ENCODE measurements around the gene PHF13.
"Not testable (repeated sequence)": the region's sequence is repeated elsewhere in the genome, so short reads cannot be mapped to it uniquely, and the experiment has no call there.

PHF13 gene

GRCh38 chr1:6634371-6635052 is 21.0 kb downstream of the PHF13 start:
- Histone ChIP-seq H3K4me1 (ENCODE audit: control insufficient read depth, insufficient read depth, low read length) (no peaks in the 10 kb centered on the region), H3K9me3 (ENCODE audit: control insufficient read depth, insufficient read depth, low read length) (no peaks in the 10 kb centered on the region), H3K27me3 (ENCODE audit: control insufficient read depth, insufficient read depth, low read length) (no peaks in the 10 kb centered on the region), H3K27ac (ENCODE audit: low read length) (no peak overlapping the region), H3K36me3 (ENCODE audit: control insufficient read depth, insufficient read depth, low read length) (peaks cover 35% of the 10 kb centered on the region), H3K4me3 (ENCODE audit: low read length) (no peak overlapping the region)
- no CpG with 5 or more reads among the region's 29 CpGs for WGBS (ENCODE audit: insufficient coverage, insufficient read length)
- no peak for DNase-seq (ENCODE audit: low read depth, low spot score)

- H3K4me1 ChIP-seq (ENCODE audit: control insufficient read depth, insufficient read depth, low read length) = no peaks in the 10 kb centered on the region
- no peaks in the 10 kb centered on the region for H3K27me3 ChIP-seq (ENCODE audit: control insufficient read depth, insufficient read depth, low read length)
- DNase-seq (ENCODE audit: low read depth, low spot score) = no peak
- no peak overlapping the region for H3K27ac ChIP-seq (ENCODE audit: low read length)
- no CpG with 5 or more reads among the region's 20 CpGs for WGBS (ENCODE audit: insufficient coverage, insufficient read length)
- peaks cover 40% of the 10 kb centered on the region for H3K36me3 ChIP-seq (ENCODE audit: control insufficient read depth, insufficient read depth, low read length)
- H3K9me3 ChIP-seq (ENCODE audit: control insufficient read depth, insufficient read depth, low read length) = no peaks in the 10 kb centered on the region
- H3K4me3 ChIP-seq (ENCODE audit: low read length) = no peak overlapping the region
Observed at GRCh38 chr1:6635161-6635909, 21.8 kb downstream of the PHF13 start.

- Histone ChIP-seq H3K4me1 (ENCODE audit: control insufficient read depth, insufficient read depth, low read length) (no peaks in the 10 kb centered on the region), H3K36me3 (ENCODE audit: control insufficient read depth, insufficient read depth, low read length) (peaks cover 40% of the 10 kb centered on the region), H3K27ac (ENCODE audit: low read length) (no peak overlapping the region), H3K9me3 (ENCODE audit: control insufficient read depth, insufficient read depth, low read length) (no peaks in the 10 kb centered on the region), H3K4me3 (ENCODE audit: low read length) (no peak overlapping the region), H3K27me3 (ENCODE audit: control insufficient read depth, insufficient read depth, low read length) (no peaks in the 10 kb centered on the region)
- DNase-seq (ENCODE audit: low read depth, low spot score) = no peak
- WGBS (ENCODE audit: insufficient coverage, insufficient read length) = no CpG with 5 or more reads among the region's 16 CpGs
Observed at GRCh38 chr1:6635910-6636760, 22.6 kb downstream of the PHF13 start.

- not testable (repeated sequence) for H3K27ac ChIP-seq (ENCODE audit: low read length); H3K9me3 ChIP-seq (ENCODE audit: control insufficient read depth, insufficient read depth, low read length); H3K27me3 ChIP-seq (ENCODE audit: control insufficient read depth, insufficient read depth, low read length); H3K4me1 ChIP-seq (ENCODE audit: control insufficient read depth, insufficient read depth, low read length); DNase-seq (ENCODE audit: low read depth, low spot score); H3K4me3 ChIP-seq (ENCODE audit: low read length)
- H3K36me3 ChIP-seq (ENCODE audit: control insufficient read depth, insufficient read depth, low read length) = peaks cover 41% of the 10 kb centered on the region
- no CpG with 5 or more reads among the region's 6 CpGs for WGBS (ENCODE audit: insufficient coverage, insufficient read length)
Observed at GRCh38 chr1:6636778-6637177, 23.2 kb downstream of the PHF13 start.

GRCh38 chr1:6637770-6638169 is 24.2 kb downstream of the PHF13 start:
- no CpG with 5 or more reads among the region's 9 CpGs for WGBS (ENCODE audit: insufficient coverage, insufficient read length)
- DNase-seq (ENCODE audit: low read depth, low spot score) = no peak
- H3K27ac ChIP-seq (ENCODE audit: low read length) = no peak overlapping the region
- no peak overlapping the region for H3K4me3 ChIP-seq (ENCODE audit: low read length)
- peaks cover 44% of the 10 kb centered on the region for H3K36me3 ChIP-seq (ENCODE audit: control insufficient read depth, insufficient read depth, low read length)
- H3K9me3 ChIP-seq (ENCODE audit: control insufficient read depth, insufficient read depth, low read length) = no peaks in the 10 kb centered on the region
- no peaks in the 10 kb centered on the region for H3K4me1 ChIP-seq (ENCODE audit: control insufficient read depth, insufficient read depth, low read length)
- H3K27me3 ChIP-seq (ENCODE audit: control insufficient read depth, insufficient read depth, low read length) = no peaks in the 10 kb centered on the region

- no peaks in the 10 kb centered on the region for H3K4me1 ChIP-seq (ENCODE audit: control insufficient read depth, insufficient read depth, low read length)
- DNase-seq (ENCODE audit: low read depth, low spot score) = no peak
- H3K9me3 ChIP-seq (ENCODE audit: control insufficient read depth, insufficient read depth, low read length) = no peaks in the 10 kb centered on the region
- H3K27me3 ChIP-seq (ENCODE audit: control insufficient read depth, insufficient read depth, low read length) = no peaks in the 10 kb centered on the region
- peaks cover 45% of the 10 kb centered on the region for H3K36me3 ChIP-seq (ENCODE audit: control insufficient read depth, insufficient read depth, low read length)
- no CpG with 5 or more reads among the region's 18 CpGs for whole genome bisulfite sequencing (ENCODE audit: insufficient coverage, insufficient read length)
- no peak overlapping the region for H3K27ac ChIP-seq (ENCODE audit: low read length)
- H3K4me3 ChIP-seq (ENCODE audit: low read length) = no peak overlapping the region
Observed at GRCh38 chr1:6638226-6638625, 24.7 kb downstream of the PHF13 start.

- not testable (repeated sequence) for H3K4me3 ChIP-seq (ENCODE audit: low read length); H3K27me3 ChIP-seq (ENCODE audit: control insufficient read depth, insufficient read depth, low read length); H3K9me3 ChIP-seq (ENCODE audit: control insufficient read depth, insufficient read depth, low read length); DNase-seq (ENCODE audit: low read depth, low spot score); H3K27ac ChIP-seq (ENCODE audit: low read length); H3K4me1 ChIP-seq (ENCODE audit: control insufficient read depth, insufficient read depth, low read length)
- peaks cover 56% of the 10 kb centered on the region for H3K36me3 ChIP-seq (ENCODE audit: control insufficient read depth, insufficient read depth, low read length)
- no CpG with 5 or more reads among the region's 3 CpGs for WGBS (ENCODE audit: insufficient coverage, insufficient read length)
Observed at GRCh38 chr1:6640867-6641266, 27.3 kb downstream of the PHF13 start.

- Histone ChIP-seq H3K36me3 (ENCODE audit: control insufficient read depth, insufficient read depth, low read length) (peaks cover 28% of the 10 kb centered on the region), H3K9me3 (ENCODE audit: control insufficient read depth, insufficient read depth, low read length) (no peaks in the 10 kb centered on the region), H3K27me3 (ENCODE audit: control insufficient read depth, insufficient read depth, low read length) (no peaks in the 10 kb centered on the region), H3K27ac (ENCODE audit: low read length) (no peak overlapping the region), H3K4me3 (ENCODE audit: low read length) (no peak overlapping the region), H3K4me1 (ENCODE audit: control insufficient read depth, insufficient read depth, low read length) (no peaks in the 10 kb centered on the region)
- DNase-seq (ENCODE audit: low read depth, low spot score) = no peak
- WGBS (ENCODE audit: insufficient coverage, insufficient read length) = no CpG with 5 or more reads among the region's 7 CpGs
Observed at GRCh38 chr1:6645018-6645417, 31.5 kb downstream of the PHF13 start.

GRCh38 chr1:6646499-6647148 is 33.1 kb downstream of the PHF13 start:
- Histone ChIP-seq H3K4me1 (ENCODE audit: control insufficient read depth, insufficient read depth, low read length) (no peaks in the 10 kb centered on the region), H3K27me3 (ENCODE audit: control insufficient read depth, insufficient read depth, low read length) (no peaks in the 10 kb centered on the region), H3K4me3 (ENCODE audit: low read length) (no peak overlapping the region), H3K27ac (ENCODE audit: low read length) (no peak overlapping the region), H3K36me3 (ENCODE audit: control insufficient read depth, insufficient read depth, low read length) (peaks cover 32% of the 10 kb centered on the region), H3K9me3 (ENCODE audit: control insufficient read depth, insufficient read depth, low read length) (no peaks in the 10 kb centered on the region)
- DNase-seq (ENCODE audit: low read depth, low spot score) = no peak
- WGBS (ENCODE audit: insufficient coverage, insufficient read length) = no CpG with 5 or more reads among the region's 10 CpGs

- Histone ChIP-seq H3K4me1 (ENCODE audit: control insufficient read depth, insufficient read depth, low read length) (no peaks in the 10 kb centered on the region), H3K27me3 (ENCODE audit: control insufficient read depth, insufficient read depth, low read length) (no peaks in the 10 kb centered on the region), H3K4me3 (ENCODE audit: low read length) (no peak overlapping the region), H3K36me3 (ENCODE audit: control insufficient read depth, insufficient read depth, low read length) (peaks cover 26% of the 10 kb centered on the region), H3K27ac (ENCODE audit: low read length) (no peak overlapping the region), H3K9me3 (ENCODE audit: control insufficient read depth, insufficient read depth, low read length) (no peaks in the 10 kb centered on the region)
- WGBS (ENCODE audit: insufficient coverage, insufficient read length) = no CpG with 5 or more reads among the region's 6 CpGs
- no peak for DNase-seq (ENCODE audit: low read depth, low spot score)
Observed at GRCh38 chr1:6648556-6648955, 35.0 kb downstream of the PHF13 start.

All from iPS DF 6.9 (cell line).